Activated naive CD8-positive, alpha-beta T cell (primary cell): ENCODE data around the gene TTLL9.

Experiments used
- H3K27ac Mint-ChIP-seq: one replicate; pipeline ENCODE4 v1.8.0; 2021; ENCODE audit warnings: mixed read lengths
- H3K27me3 Mint-ChIP-seq: one replicate; pipeline ENCODE4 v1.8.0; 2021; ENCODE audit warnings: mixed read lengths
- H3K36me3 Mint-ChIP-seq: one replicate; pipeline ENCODE4 v1.8.0; 2021; ENCODE audit warnings: mixed read lengths
- H3K4me1 Mint-ChIP-seq: one replicate; pipeline ENCODE4 v1.8.0; 2021; ENCODE audit warnings: low read depth, mixed read lengths
- H3K4me3 Mint-ChIP-seq: one replicate; pipeline ENCODE4 v1.8.0; 2021; ENCODE audit warnings: mild to moderate bottlenecking, mixed read lengths
- H3K9me3 Mint-ChIP-seq: one replicate; pipeline ENCODE4 v1.8.0; 2021; ENCODE audit warnings: low read depth, mixed read lengths

The TTLL9 gene

GRCh38 chr20:31843881-31844280, 26.6 kb upstream of the TTLL9 start:
- Mint-ChIP-seq H3K36me3 (no peaks in the 10 kb centered on the region), H3K4me1 (no peaks in the 10 kb centered on the region), H3K4me3 (no peak overlapping the region), H3K9me3 (no peaks in the 10 kb centered on the region), H3K27ac (no peak overlapping the region), H3K27me3 (no peaks in the 10 kb centered on the region)

DNA sequence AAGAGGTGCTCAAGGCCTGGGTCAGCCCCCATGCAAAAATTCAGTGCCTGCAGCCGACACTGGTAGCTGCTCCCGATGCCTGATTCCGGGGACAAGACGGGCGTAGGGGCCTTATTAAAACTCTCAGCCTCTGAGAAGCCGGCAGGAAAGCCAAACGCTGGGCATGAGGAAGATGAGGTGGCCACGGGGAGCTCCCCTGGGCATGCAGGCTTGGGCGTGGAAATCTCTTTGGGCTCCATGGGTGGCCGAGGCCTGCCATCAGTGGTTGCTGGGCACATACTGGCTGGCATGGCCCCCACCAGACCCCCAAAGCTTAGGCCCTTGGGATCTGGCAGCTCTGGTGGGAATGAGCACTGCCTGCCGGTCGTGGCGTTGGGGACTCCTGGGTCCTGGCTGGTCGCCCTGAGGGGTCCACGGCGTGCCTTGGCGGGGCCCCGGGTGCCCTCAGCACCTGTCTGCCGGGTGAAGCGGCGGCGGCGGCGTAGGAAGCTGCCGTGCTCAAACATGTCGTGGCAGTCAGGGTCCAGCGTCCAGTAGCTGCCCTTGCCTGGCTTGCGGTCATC, 25.6 kb upstream of the TTLL9 start:
- Mint-ChIP-seq H3K36me3 (no peaks in the 10 kb centered on the region), H3K27ac (no peak overlapping the region), H3K9me3 (no peaks in the 10 kb centered on the region), H3K27me3 (no peaks in the 10 kb centered on the region), H3K4me3 (no peak overlapping the region), H3K4me1 (no peaks in the 10 kb centered on the region)

- Mint-ChIP-seq H3K4me1 (no peaks in the 10 kb centered on the region), H3K27ac (no peak within 1 kb of the TSS), H3K4me3 (no peak within 1 kb of the TSS), H3K9me3 (no peaks in the 10 kb centered on the region), H3K36me3 (no peaks in the 10 kb centered on the region), H3K27me3 (no peaks in the 10 kb centered on the region)
Observed at GRCh38 chr20:31845300-31845863, 25.1 kb upstream of the TTLL9 start, which contains the start of gene FOXS1. FOXS1 (minus strand) TSS chr20:31845604; CDS start chr20:31845542, 62 bp downstream.

- H3K9me3 Mint-ChIP-seq, result no peaks in the 10 kb centered on the region
- no peak overlapping the region for H3K4me3 Mint-ChIP-seq
- H3K27me3 Mint-ChIP-seq, result peaks cover 4% of the 10 kb centered on the region
- no peak overlapping the region for H3K27ac Mint-ChIP-seq
- H3K36me3 Mint-ChIP-seq, result no peaks in the 10 kb centered on the region
- no peaks in the 10 kb centered on the region for H3K4me1 Mint-ChIP-seq
Observed at GRCh38 chr20:31846793-31847138, 23.7 kb upstream of the TTLL9 start.

DNA sequence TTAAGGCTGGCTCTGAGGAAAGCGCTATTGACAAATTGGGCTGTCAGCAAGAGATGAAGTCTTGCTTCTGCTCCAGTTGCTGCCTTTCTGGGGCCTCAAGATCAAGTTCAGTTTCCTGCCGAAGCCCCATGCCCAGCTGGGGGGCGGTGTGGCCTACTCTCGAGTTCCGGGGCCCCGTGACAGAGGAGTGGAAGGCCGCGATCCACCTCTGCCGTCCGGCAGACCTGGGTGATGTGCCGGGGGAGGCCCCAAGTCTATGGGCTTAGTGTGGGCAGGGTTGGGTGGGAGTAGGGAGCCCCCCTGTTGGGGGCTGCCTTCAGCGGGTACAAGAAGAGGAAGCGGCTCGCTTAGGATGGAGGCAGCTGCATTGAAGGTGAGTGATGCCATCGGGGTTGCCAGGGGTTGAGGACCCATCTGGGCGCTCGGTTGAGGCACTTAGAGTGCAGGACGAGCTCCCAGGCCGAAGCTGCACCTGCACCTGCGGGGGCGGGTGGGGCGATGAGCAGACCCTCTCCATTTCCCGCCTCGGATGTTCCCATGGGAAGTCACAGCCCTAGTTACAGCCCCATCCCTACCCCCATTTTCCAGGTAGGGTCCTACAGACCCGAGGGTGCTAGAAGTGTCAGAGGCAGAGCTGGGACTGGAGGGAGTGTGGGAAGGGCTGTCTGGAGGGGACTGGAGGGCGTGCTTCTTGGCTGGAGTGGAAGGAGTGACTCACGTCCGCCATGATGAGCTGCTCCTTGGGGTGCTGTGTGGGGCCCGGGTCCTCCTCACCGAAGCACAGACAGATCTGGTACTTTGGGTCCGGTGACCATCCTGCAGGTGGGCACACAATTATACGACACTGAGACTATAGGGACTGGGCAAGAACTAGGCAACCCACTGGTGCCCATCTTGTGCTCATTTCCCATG, 22.1 kb upstream of the TTLL9 start:
- Mint-ChIP-seq H3K27ac (no peak overlapping the region), H3K27me3 (peaks cover 4% of the 10 kb centered on the region), H3K36me3 (no peaks in the 10 kb centered on the region), H3K4me3 (no peak overlapping the region), H3K4me1 (no peaks in the 10 kb centered on the region), H3K9me3 (no peaks in the 10 kb centered on the region)

- H3K9me3 Mint-ChIP-seq, result no peaks in the 10 kb centered on the region
- H3K4me3 Mint-ChIP-seq, result no peak overlapping the region
- no peaks in the 10 kb centered on the region for H3K36me3 Mint-ChIP-seq
- peaks cover 4% of the 10 kb centered on the region for H3K27me3 Mint-ChIP-seq
- H3K4me1 Mint-ChIP-seq, result no peaks in the 10 kb centered on the region
- H3K27ac Mint-ChIP-seq, result no peak overlapping the region
Observed at GRCh38 chr20:31849306-31849930, 21.0 kb upstream of the TTLL9 start.

GRCh38 chr20:31851240-31851955, 19.0 kb upstream of the TTLL9 start:
- H3K27ac Mint-ChIP-seq, result no peak overlapping the region
- H3K36me3 Mint-ChIP-seq, result no peaks in the 10 kb centered on the region
- H3K9me3 Mint-ChIP-seq, result no peaks in the 10 kb centered on the region
- H3K4me1 Mint-ChIP-seq, result no peaks in the 10 kb centered on the region
- no peak overlapping the region for H3K4me3 Mint-ChIP-seq
- peaks cover 4% of the 10 kb centered on the region for H3K27me3 Mint-ChIP-seq

DNA sequence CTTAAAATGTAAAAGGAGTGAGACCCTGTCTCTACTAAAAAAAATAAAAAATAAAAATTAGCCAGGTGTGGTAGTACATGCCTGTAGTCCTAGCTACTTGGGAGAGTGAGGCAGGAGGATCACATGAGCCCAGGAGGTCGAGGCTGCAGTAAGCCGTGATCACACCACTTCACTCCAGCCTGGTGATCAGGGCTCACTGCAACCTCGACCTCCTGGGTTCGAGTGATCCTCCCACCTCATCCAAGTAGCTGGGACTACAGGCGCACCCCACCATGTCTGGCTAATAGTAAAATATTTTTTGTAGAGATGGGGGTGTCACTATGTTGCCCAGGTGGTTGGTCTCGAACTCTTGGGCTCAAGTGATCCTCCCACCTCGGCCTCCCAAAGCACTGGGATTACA, 17.0 kb upstream of the TTLL9 start:
- H3K36me3 Mint-ChIP-seq, result no peaks in the 10 kb centered on the region
- H3K9me3 Mint-ChIP-seq, result no peaks in the 10 kb centered on the region
- no peak overlapping the region for H3K4me3 Mint-ChIP-seq
- peaks cover 8% of the 10 kb centered on the region for H3K27me3 Mint-ChIP-seq
- no peaks in the 10 kb centered on the region for H3K4me1 Mint-ChIP-seq
- H3K27ac Mint-ChIP-seq, result no peak overlapping the region

DNA sequence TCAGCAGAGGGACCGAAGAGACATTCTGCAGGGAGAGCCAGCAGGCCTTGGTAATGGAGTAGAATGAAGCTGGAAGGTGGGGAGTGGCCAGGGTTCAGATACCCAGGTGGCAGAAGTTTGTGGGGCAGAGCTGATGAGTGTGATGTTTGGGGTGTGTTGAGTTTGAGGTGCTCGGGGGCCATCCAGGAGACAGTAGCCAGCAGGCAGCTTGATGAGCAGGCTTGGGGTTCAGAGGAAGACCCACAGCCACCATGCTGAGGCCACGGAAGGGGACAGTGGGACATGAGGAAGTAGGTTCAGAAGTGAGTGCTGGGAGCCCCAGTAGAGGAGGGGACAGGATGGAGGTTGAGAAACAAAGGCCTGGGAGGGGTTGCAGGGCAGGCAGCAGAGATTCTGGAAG, 13.9 kb upstream of the TTLL9 start:
- Mint-ChIP-seq H3K27me3 (peaks cover 11% of the 10 kb centered on the region), H3K4me1 (peaks cover 5% of the 10 kb centered on the region), H3K36me3 (no peaks in the 10 kb centered on the region), H3K27ac (no peak overlapping the region), H3K4me3 (no peak overlapping the region), H3K9me3 (no peaks in the 10 kb centered on the region)

GRCh38 chr20:31857861-31858759, 12.3 kb upstream of the TTLL9 start:
- no peak overlapping the region for H3K27ac Mint-ChIP-seq

GRCh38 chr20:31858760-31859083, 11.7 kb upstream of the TTLL9 start:
- H3K4me3 Mint-ChIP-seq, result no peak overlapping the region
- H3K27me3 Mint-ChIP-seq, result peaks cover 11% of the 10 kb centered on the region
- H3K27ac Mint-ChIP-seq, result no peak overlapping the region
- H3K9me3 Mint-ChIP-seq, result no peaks in the 10 kb centered on the region
- peaks cover 9% of the 10 kb centered on the region for H3K4me1 Mint-ChIP-seq
- H3K36me3 Mint-ChIP-seq, result no peaks in the 10 kb centered on the region

More at GRCh38 chr20:31857861-31858759, 12.3 kb upstream of the TTLL9 start:
- H3K4me1 Mint-ChIP-seq, result peaks cover 9% of the 10 kb centered on the region
- peaks cover 11% of the 10 kb centered on the region for H3K27me3 Mint-ChIP-seq
- H3K36me3 Mint-ChIP-seq, result no peaks in the 10 kb centered on the region
- no peak overlapping the region for H3K4me3 Mint-ChIP-seq
- H3K9me3 Mint-ChIP-seq, result no peaks in the 10 kb centered on the region

DNA sequence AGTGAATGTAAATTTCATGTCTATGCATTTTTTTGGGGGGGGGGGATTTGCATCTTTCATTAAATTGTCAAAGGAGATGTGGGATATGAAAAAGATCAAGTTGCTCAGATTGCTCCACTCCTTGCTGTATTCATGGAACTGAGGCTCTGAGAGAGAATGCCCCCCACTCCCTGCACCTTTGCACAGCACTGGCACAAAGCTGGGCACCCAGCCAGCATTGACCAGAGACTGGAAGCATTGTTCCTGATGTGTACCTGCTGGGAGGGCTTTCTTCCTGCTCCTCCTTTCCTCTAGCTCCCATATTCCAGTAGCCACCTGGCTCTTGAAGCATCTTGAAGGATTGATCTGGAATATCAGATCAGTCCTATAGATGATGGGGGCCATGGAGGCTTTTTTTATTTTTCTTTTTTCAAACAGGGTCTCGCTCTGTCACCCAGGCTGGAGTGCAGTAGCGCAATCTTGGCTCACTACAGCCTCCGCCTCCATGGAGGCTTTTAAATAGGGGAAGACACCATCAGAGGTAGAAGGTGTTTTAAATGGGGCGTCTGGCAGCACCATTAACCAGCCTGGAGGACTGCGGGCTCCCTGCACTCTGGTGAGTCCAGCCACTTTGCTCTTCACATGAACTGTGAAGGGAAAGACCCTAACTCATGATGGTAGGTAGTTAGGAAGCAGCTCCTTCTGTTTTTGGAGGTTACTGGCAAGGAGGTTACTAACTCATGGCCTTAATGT, 11.0 kb upstream of the TTLL9 start:
- H3K36me3 Mint-ChIP-seq, result no peaks in the 10 kb centered on the region
- peaks cover 9% of the 10 kb centered on the region for H3K4me1 Mint-ChIP-seq
- no peak overlapping the region for H3K4me3 Mint-ChIP-seq
- peaks cover 11% of the 10 kb centered on the region for H3K27me3 Mint-ChIP-seq
- no peaks in the 10 kb centered on the region for H3K9me3 Mint-ChIP-seq
- no peak overlapping the region for H3K27ac Mint-ChIP-seq

DNA sequence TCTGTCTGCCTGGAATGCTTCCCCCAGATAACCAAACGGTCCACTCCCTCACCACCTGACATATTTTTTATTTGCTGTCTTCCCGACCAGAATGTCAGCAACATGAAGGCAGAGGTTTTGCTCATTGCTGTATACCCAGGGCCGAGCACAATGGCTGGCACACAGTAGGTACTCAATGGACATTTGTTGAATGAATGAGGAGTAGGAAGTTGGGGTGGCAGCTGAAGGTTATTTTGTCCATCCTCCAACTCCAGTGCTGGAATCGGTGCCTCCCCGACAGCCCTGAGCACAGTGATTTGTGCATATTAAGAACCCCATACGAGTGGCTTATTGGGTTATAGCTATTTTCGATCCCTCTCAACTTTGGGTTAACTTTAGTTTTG, 10.4 kb upstream of the TTLL9 start:
- no peaks in the 10 kb centered on the region for H3K9me3 Mint-ChIP-seq
- no peaks in the 10 kb centered on the region for H3K36me3 Mint-ChIP-seq
- H3K27me3 Mint-ChIP-seq, result peaks cover 11% of the 10 kb centered on the region
- peaks cover 9% of the 10 kb centered on the region for H3K4me1 Mint-ChIP-seq
- peak overlapping the region; percentile 27 for H3K4me3 Mint-ChIP-seq
- no peak overlapping the region for H3K27ac Mint-ChIP-seq
